DMS53 treated with DMSO at 0.1 percent for 48 hours (cell line): ENCODE data around the gene SRR.

Source experiments
- DNase-seq: peaks from one replicate; lab custom pipeline; 2025; ENCODE audit not compliant: unreplicated experiment; lab: John Stamatoyannopoulos, UW

SRR gene

GRCh38 chr17:2369551-2370210 is 65.9 kb downstream of the SRR start:
- no peak for DNase-seq

GRCh38 chr17:2370211-2370589 is 66.5 kb downstream of the SRR start:
- no peak for DNase-seq

GRCh38 chr17:2371183-2372130 is 67.7 kb downstream of the SRR start:
- DNase-seq = no peak

GRCh38 chr17:2372180-2372579 is 68.4 kb downstream of the SRR start:
- no peak for DNase-seq

- DNase-seq = no peak
Measured at GRCh38 chr17:2372681-2373080, 68.9 kb downstream of the SRR start.

- no peak for DNase-seq
Measured at GRCh38 chr17:2373179-2373578, 69.4 kb downstream of the SRR start.
